D721Med (cell line): ENCODE measurements around the gene MED12L.

Experiments
- DNase-seq: peaks from one replicate; pipeline ENCODE4 v3.0.0; 2011; ENCODE audit warnings: low spot score; ENCODE audit not compliant: insufficient read length
- FAIRE-seq: peaks from 2 replicates; lab custom pipeline; 2011; peaks lifted over from hg19 to GRCh38; lab: Jason Lieb, UNC
- CTCF ChIP-seq: IDR thresholded peaks from 2 replicates; pipeline ENCODE4 v1.5.1; 2012; ENCODE audit warnings: mild to moderate bottlenecking, control low read depth; ENCODE audit not compliant: insufficient read depth; ENCODE audit errors: missing control alignments

The MED12L gene

GRCh38 chr3:151082880-151083838, 2.3 kb upstream of the MED12L start:
- no peak for TF ChIP-seq CTCF
- DNase-seq (no peak), FAIRE-seq (no peak)

GRCh38 chr3:151084893-151085226, 604 bp upstream of the MED12L start:
- TF ChIP-seq CTCF = no peak
- no peak for DNase-seq
- FAIRE-seq = no peak

GRCh38 chr3:151085889-151086483, 522 bp downstream of the MED12L start:
- no peak for TF ChIP-seq CTCF
- FAIRE-seq = no peak
- peak; percentile 18 for DNase-seq

- FAIRE-seq (no peak), DNase-seq (peak; percentile 23)
- peak; percentile 33 for TF ChIP-seq CTCF
Measured at GRCh38 chr3:151086484-151087456, 1.3 kb downstream of the MED12L start.

- DNase-seq = no peak
- no peak for FAIRE-seq
- TF ChIP-seq CTCF = no peak
Measured at GRCh38 chr3:151087648-151088047, 2.2 kb downstream of the MED12L start.

- no peak for DNase-seq
- no peak for FAIRE-seq
- TF ChIP-seq CTCF = no peak
Measured at GRCh38 chr3:151091685-151092345, 6.4 kb downstream of the MED12L start.
